Measurements from ENCODE around the gene GZMH. TPM values are rescaled to one million over a fixed set of nuclear protein-coding genes. Genes with fewer than 3 reads are reported as not detected.
"Not testable (repeated sequence)": the region's sequence is repeated elsewhere in the genome, so short reads cannot be mapped to it uniquely, and the experiment has no call there.

The GZMH gene, protein sequence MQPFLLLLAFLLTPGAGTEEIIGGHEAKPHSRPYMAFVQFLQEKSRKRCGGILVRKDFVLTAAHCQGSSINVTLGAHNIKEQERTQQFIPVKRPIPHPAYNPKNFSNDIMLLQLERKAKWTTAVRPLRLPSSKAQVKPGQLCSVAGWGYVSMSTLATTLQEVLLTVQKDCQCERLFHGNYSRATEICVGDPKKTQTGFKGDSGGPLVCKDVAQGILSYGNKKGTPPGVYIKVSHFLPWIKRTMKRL
- not detected in 2 replicates for total RNA-seq (2014; rRNA removed; shearing (Covaris generic))

GRCh38 chr14:24609655-24610344 lies at the start of gene GZMH:
GZMH (minus strand) TSS chr14:24609685; CDS start chr14:24609613, 72 bp downstream.
- in situ Hi-C loops (cut with HindIII; ENCODE audit: low sequenced_read_pairs) = no loop called here
- no peak for DNase-seq (ENCODE audit: low spot score)

DNA sequence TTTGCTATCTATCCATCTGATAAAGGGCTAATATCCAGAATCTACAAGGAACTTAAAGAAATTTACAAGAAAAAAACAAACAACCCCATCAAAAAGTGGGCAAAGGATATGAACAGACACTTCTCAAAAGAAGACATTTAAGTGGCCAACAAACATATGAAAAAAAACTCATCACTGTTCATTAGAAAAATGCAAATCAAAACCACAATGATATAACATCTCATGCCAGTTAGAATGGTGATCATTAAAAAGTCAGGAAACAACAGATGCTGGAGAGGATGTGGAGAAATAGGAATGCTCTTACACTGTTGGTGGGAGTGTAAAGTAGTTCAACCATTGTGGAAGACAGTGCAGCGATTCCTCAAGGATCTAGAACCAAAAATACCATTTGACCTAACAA lies 38.9 kb upstream of the GZMH start:
- DNase-seq (ENCODE audit: low spot score); in situ Hi-C loops (cut with HindIII; ENCODE audit: low sequenced_read_pairs): not testable (repeated sequence)

DNA sequence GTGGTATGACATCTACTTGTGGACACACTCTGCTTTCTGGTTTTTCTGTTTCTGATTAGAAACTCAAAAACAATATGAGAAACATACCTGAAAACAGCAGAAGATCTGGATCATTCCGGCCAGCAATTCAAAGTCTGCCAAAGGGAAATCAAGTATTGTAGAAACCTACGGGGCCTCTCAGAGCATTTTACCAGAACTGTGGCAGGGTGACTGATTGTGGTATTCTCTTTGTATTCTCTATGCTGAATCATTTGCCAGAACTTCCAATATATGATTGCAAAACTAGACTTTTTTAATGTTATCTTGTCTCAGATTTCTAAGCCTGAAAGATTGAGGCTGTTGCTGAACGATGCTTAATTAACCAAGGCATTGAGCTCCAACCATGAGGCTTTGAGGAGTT lies 30.4 kb upstream of the GZMH start:
- no peak for DNase-seq (ENCODE audit: low spot score)
- in situ Hi-C loops (cut with HindIII; ENCODE audit: low sequenced_read_pairs) = no loop called here

- in situ Hi-C loops (cut with HindIII; ENCODE audit: low sequenced_read_pairs) = no loop called here
- DNase-seq (ENCODE audit: low spot score) = no peak
These were observed 29.8 kb upstream of the GZMH start for GRCh38 chr14:24639270-24639669.

DNA sequence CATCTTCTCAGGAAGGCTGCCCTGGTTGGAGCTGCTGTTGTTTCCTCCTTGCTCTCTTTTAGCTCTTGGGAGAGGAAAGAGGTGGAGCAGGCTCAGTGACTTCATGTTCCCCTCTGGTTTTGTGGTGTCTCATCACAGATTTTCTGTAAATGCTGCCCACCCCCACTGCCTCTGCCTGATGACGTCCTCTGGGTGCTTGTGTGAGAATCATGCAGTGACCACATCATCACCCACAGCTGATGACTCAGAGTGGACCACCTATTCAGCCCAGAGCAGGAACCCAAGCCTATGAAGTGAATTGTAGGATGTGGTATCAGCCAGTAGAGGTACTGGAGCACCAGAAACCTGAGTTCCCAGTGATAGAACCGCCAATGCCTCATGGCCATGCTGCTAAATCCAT lies 24.7 kb upstream of the GZMH start, which contains the start of gene GZMB:
Gene GZMB, minus strand, starts transcription at position 33 of the 400 bp plus-strand sequence. Its CDS starts 30 bp downstream, at position 3.
- DNase-seq (ENCODE audit: low spot score) = no peak
- in situ Hi-C loops (cut with HindIII; ENCODE audit: low sequenced_read_pairs) = no loop called here

DNA sequence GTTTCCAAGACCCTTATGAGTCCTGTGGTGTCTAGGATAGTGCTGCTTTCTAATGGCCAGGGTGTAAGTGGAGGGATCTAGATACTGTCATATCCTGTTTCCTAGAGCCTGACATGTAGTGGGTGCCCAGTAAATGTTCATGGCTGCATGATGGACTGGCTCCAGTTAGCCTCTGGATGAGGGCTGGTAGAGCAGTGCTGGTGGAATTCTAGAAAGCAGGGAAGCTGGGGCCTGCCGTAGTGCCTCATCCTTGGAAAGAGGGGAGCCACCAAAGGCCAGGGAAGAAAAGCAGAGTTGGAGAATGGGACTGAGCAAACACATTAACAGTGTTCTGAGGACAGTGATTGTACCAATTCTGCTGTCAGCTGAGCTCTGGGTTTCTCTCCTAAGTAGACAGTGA lies 23.9 kb upstream of the GZMH start:
- in situ Hi-C loops (cut with HindIII; ENCODE audit: low sequenced_read_pairs) = no loop called here
- DNase-seq (ENCODE audit: low spot score) = no peak

DNA sequence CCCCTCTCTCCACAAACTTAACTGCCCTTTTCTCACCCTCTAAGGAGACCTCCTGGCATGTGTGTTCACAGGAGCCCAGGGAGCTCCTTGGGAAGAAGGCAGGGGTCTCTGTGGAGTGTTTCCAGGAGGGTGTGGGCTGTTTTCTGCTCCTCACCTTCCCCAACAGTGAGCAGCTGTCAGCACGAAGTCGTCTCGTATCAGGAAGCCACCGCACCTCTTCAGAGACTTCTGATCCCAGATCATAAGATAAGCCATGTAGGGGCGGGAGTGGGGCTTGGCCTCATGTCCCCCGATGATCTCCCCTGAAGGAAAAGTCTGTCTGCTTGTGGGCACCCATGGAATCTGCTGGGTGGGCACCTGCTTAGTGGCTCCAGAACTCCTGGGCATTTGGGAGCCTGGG lies 23.3 kb upstream of the GZMH start:
- no peak for DNase-seq (ENCODE audit: low spot score)
- in situ Hi-C loops (cut with HindIII; ENCODE audit: low sequenced_read_pairs) = no loop called here

DNA sequence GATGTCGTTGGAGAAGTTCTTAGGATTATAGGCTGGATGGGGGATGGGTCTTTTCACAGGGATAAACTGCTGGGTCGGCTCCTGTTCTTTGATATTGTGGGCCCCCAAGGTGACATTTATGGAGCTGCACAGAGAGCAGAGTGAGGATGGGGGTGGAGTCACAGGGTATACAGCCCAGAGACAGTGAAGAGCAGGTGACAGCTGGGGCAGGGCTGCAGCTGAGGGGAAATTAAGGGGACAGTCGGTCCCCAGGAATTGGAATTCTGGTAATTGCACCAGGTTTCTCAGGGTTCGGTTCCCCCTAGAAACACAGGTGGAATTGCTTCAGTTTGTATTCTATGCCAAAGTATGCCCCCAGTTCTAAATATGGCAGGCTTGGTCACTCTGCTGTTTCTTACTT lies 22.9 kb upstream of the GZMH start:
- no peak for DNase-seq (ENCODE audit: low spot score)
- in situ Hi-C loops (cut with HindIII; ENCODE audit: low sequenced_read_pairs) = no loop called here

DNA sequence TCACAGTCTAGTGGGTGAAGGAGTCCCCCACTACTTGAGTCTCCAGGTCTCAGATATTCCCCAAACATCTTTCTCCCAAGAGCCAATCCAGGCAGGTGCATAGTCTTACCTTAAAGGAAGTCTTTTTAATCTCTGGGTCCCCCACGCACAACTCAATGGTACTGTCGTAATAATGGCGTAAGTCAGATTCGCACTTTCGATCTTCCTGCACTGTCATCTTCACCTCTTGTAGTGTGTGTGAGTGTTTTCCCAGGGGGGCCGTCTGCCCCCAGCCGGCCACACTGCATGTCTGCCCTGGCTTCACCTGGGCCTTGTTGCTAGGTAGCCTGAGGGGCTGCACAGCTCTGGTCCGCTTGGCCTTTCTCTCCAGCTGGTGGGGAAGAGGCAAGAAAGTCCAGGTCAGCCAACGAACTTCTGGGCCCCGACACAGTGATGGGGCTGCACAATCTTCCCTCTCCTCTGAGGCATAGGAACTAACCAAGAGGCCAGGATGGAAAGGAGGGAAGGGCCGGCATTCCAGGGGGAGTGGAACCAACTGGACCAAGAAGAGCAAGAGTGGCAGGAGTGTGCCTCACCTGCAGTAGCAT lies 22.4 kb upstream of the GZMH start:
- in situ Hi-C loops (cut with HindIII; ENCODE audit: low sequenced_read_pairs) = no loop called here

GRCh38 chr14:24630872-24631477 lies 21.5 kb upstream of the GZMH start:
- DNase-seq (ENCODE audit: low spot score) = no peak
- in situ Hi-C loops (cut with HindIII; ENCODE audit: low sequenced_read_pairs) = no loop called here

More for the DNA sequence above, 22.4 kb upstream of the GZMH start:
- DNase-seq (ENCODE audit: low spot score) = no peak

- no peak for DNase-seq (ENCODE audit: low spot score)
These were observed 20.8 kb upstream of the GZMH start for GRCh38 chr14:24630087-24630871.

DNA sequence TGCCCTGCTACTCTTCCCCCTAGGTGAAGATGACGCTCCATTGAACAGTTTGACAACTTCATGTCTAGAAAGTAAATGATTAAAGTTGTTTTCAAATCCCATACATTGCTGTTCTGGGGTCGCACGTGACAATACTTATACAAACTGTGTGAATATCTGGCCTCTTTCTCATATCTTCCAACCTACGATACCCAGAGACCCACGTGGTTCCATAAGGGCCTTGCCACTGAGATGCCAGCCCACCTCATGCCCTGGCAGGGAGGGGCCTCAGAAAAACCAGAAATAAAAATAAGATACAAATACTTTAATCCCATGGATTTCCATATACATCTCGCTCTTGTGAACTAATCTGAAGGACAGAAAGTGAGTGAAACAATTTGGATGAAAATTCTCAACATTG lies 20.0 kb upstream of the GZMH start:
- DNase-seq (ENCODE audit: low spot score) = no peak
- in situ Hi-C loops (cut with HindIII; ENCODE audit: low sequenced_read_pairs) = no loop called here

More at GRCh38 chr14:24630087-24630871, 20.8 kb upstream of the GZMH start:
- in situ Hi-C loops (cut with HindIII; ENCODE audit: low sequenced_read_pairs) = no loop called here

- DNase-seq (ENCODE audit: low spot score) = no peak
- in situ Hi-C loops (cut with HindIII; ENCODE audit: low sequenced_read_pairs) = no loop called here
These were observed 4.3 kb upstream of the GZMH start for GRCh38 chr14:24613747-24614146.

- no peak for DNase-seq (ENCODE audit: low spot score)
- in situ Hi-C loops (cut with HindIII; ENCODE audit: low sequenced_read_pairs) = no loop called here
These were observed 3.8 kb upstream of the GZMH start for GRCh38 chr14:24613241-24613640.

DNA sequence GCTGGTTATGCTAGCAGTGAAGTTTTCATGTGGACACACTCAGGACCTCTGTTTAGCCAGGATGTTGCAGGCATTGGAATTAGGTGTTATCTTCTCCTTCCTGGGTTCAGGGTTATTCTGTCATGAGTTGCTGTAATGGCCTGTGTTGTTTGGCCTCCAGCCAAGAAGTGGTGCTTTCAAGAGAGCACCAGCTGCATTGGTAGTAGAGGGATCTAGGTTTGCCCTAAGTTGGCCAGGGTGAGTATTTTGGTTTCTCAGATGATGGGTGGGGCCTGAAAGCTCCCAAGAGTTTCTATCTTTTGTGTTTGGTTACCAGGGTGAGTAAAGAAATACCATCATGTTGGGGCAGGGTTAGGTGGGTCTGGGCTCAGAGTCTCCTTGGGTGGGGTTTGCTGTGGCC lies 2.7 kb upstream of the GZMH start:
- in situ Hi-C loops (cut with HindIII; ENCODE audit: low sequenced_read_pairs) = no loop called here
- DNase-seq (ENCODE audit: low spot score) = no peak

GRCh38 chr14:24607635-24608514 lies 1.6 kb downstream of the GZMH start:
- in situ Hi-C loops (cut with HindIII; ENCODE audit: low sequenced_read_pairs) = no loop called here

DNA sequence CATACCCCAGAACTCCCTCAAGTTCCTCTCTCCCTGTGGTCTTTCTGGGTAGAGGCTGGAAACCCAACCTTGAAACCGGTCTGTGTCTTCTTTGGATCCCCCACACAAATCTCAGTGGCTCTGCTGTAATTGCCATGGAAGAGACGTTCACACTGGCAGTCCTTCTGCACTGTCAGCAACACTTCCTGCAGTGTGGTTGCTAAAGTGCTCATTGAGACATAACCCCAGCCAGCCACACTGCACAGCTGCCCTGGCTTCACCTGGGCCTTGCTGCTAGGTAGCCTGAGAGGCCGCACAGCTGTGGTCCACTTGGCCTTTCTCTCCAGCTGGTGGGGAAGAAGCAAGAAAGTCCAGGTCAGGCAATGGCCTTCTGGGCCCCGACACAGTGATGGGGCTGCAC lies 2.4 kb downstream of the GZMH start:
- in situ Hi-C loops (cut with HindIII; ENCODE audit: low sequenced_read_pairs) = no loop called here
- DNase-seq (ENCODE audit: low spot score) = no peak

More at GRCh38 chr14:24607635-24608514, 1.6 kb downstream of the GZMH start:
- no peak for DNase-seq (ENCODE audit: low spot score)

DNA sequence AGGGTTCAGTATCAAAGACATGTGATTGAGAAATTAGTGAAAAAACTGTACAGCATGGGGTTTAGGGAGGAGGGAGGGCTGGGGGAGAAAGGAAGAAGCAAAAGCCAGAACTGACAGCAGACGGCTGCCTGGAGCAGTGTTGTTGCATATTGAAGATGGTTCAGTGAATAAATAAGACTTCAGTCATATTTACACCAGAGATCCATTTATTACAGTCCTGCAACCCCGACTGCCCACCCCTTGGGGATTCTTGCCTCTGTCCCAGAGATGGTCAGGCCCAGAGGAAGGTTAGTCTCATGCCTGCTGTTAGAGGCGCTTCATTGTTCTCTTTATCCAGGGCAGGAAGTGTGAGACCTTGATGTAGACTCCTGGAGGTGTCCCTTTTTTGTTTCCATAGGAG lies 3.2 kb downstream of the GZMH start:
- DNase-seq (ENCODE audit: low spot score) = no peak
- in situ Hi-C loops (cut with HindIII; ENCODE audit: low sequenced_read_pairs) = no loop called here

All from G401 (cell line).